ENCODE results near the gene FAM234A.
"Not testable (repeated sequence)": the region's sequence is repeated elsewhere in the genome, so short reads cannot be mapped to it uniquely, and the experiment has no call there.

Gene FAM234A

GRCh38 chr16:239948-240277 is 5.3 kb downstream of the FAM234A start:
- no peak for DNase-seq

- DNase-seq = no peak
Measured at GRCh38 chr16:240559-240958, 5.9 kb downstream of the FAM234A start.

GRCh38 chr16:242281-242680 is 7.7 kb downstream of the FAM234A start:
- DNase-seq = no peak

- no peak for DNase-seq
Measured at GRCh38 chr16:243348-243747, 8.7 kb downstream of the FAM234A start.

GRCh38 chr16:245105-245504 is 10.5 kb downstream of the FAM234A start:
- DNase-seq = no peak

GRCh38 chr16:247027-247426 is 12.4 kb downstream of the FAM234A start:
- DNase-seq = no peak

- DNase-seq = no peak
Measured at GRCh38 chr16:249431-249830, 14.8 kb downstream of the FAM234A start.

- DNase-seq = no peak
Measured at GRCh38 chr16:252366-253337, 18.0 kb downstream of the FAM234A start.

- no peak for DNase-seq
Measured at GRCh38 chr16:253833-254232, 19.2 kb downstream of the FAM234A start.

- no peak for DNase-seq
Measured at GRCh38 chr16:254461-254860, 19.8 kb downstream of the FAM234A start.

GRCh38 chr16:255183-255582 is 20.6 kb downstream of the FAM234A start:
- DNase-seq = no peak

- DNase-seq = not testable (repeated sequence)
Measured at GRCh38 chr16:258091-258490, 23.5 kb downstream of the FAM234A start.

GRCh38 chr16:259226-259625 is 24.6 kb downstream of the FAM234A start:
- DNase-seq = no peak

- no peak for DNase-seq
Measured at GRCh38 chr16:259814-260253, 25.2 kb downstream of the FAM234A start.

GRCh38 chr16:260326-260725 is 25.7 kb downstream of the FAM234A start:
- no peak for DNase-seq

- no peak for DNase-seq
Measured at GRCh38 chr16:261031-261691, 26.5 kb downstream of the FAM234A start.

GRCh38 chr16:262121-262745 is 27.6 kb downstream of the FAM234A start:
- no peak for DNase-seq

GRCh38 chr16:263182-263774 is 28.7 kb downstream of the FAM234A start:
- DNase-seq = no peak

GRCh38 chr16:263944-264343 is 29.3 kb downstream of the FAM234A start:
- no peak for DNase-seq

GRCh38 chr16:264440-264951 is 29.9 kb downstream of the FAM234A start:
- no peak for DNase-seq

- DNase-seq = no peak
Measured at GRCh38 chr16:265002-265529, 30.4 kb downstream of the FAM234A start.

GRCh38 chr16:265711-266110 is 31.1 kb downstream of the FAM234A start:
- DNase-seq = no peak
